Fibroblast of skin of left quadriceps (primary cell): ENCODE results near the gene TIMMDC1.
A peak's percentile ranks its signal among the peaks of the same experiment; 100 is the strongest.
"Not testable (repeated sequence)": the region's sequence is repeated elsewhere in the genome, so short reads cannot be mapped to it uniquely, and the experiment has no call there.

Source experiments
- DNase-seq, 2 experiments: peaks; one replicate each; pipeline ENCODE4 v3.0.0-alpha.2; 2013; ENCODE audit warnings: low read depth in 2 of 2

The TIMMDC1 gene

GRCh38 chr3:119510690-119511089 lies 12.3 kb downstream of the TIMMDC1 start:
- no peak for DNase-seq

GRCh38 chr3:119514637-119515036 lies 16.3 kb downstream of the TIMMDC1 start:
- DNase-seq, result no peak

GRCh38 chr3:119517112-119517511 lies 18.8 kb downstream of the TIMMDC1 start:
- DNase-seq, result no peak

- DNase-seq, result no peak
These were observed 19.7 kb downstream of the TIMMDC1 start for GRCh38 chr3:119518026-119518425.

- no peak for DNase-seq
These were observed 26.8 kb downstream of the TIMMDC1 start for GRCh38 chr3:119524931-119525662.

- DNase-seq, result no peak
These were observed 29.4 kb downstream of the TIMMDC1 start for GRCh38 chr3:119527714-119528113.

GRCh38 chr3:119529883-119530282 lies 31.5 kb downstream of the TIMMDC1 start:
- DNase-seq, result peak; percentile 54 to 56

GRCh38 chr3:119530456-119530855 lies 32.1 kb downstream of the TIMMDC1 start:
- no peak for DNase-seq

- no peak for DNase-seq
These were observed 32.8 kb downstream of the TIMMDC1 start for GRCh38 chr3:119531151-119531550.

GRCh38 chr3:119534296-119534695 lies 35.9 kb downstream of the TIMMDC1 start:
- DNase-seq, result no peak

- DNase-seq, result no peak
These were observed 38.4 kb downstream of the TIMMDC1 start for GRCh38 chr3:119536757-119537156.

GRCh38 chr3:119538772-119539171 lies 40.4 kb downstream of the TIMMDC1 start:
- no peak for DNase-seq

- DNase-seq, result no peak
These were observed 43.2 kb downstream of the TIMMDC1 start for GRCh38 chr3:119541547-119541946.

GRCh38 chr3:119542168-119542767 lies 43.9 kb downstream of the TIMMDC1 start:
- no peak for DNase-seq

GRCh38 chr3:119543147-119543546 lies 44.8 kb downstream of the TIMMDC1 start:
- DNase-seq, result no peak

GRCh38 chr3:119547227-119547626 lies 48.9 kb downstream of the TIMMDC1 start:
- DNase-seq, result no peak

GRCh38 chr3:119548341-119548740 lies 50.0 kb downstream of the TIMMDC1 start:
- DNase-seq, result no peak

- no peak for DNase-seq
These were observed 52.0 kb downstream of the TIMMDC1 start for GRCh38 chr3:119550192-119550910.

GRCh38 chr3:119551598-119551997 lies 53.3 kb downstream of the TIMMDC1 start:
- no peak for DNase-seq

- not testable (repeated sequence) for DNase-seq
These were observed 54.6 kb downstream of the TIMMDC1 start for GRCh38 chr3:119552928-119553327.

- no peak for DNase-seq
These were observed 55.6 kb downstream of the TIMMDC1 start for GRCh38 chr3:119553823-119554415.

- no peak for DNase-seq
These were observed 57.0 kb downstream of the TIMMDC1 start for GRCh38 chr3:119555309-119555735.
